ENCODE measurements around the gene MLYCD.

MLYCD gene

DNA sequence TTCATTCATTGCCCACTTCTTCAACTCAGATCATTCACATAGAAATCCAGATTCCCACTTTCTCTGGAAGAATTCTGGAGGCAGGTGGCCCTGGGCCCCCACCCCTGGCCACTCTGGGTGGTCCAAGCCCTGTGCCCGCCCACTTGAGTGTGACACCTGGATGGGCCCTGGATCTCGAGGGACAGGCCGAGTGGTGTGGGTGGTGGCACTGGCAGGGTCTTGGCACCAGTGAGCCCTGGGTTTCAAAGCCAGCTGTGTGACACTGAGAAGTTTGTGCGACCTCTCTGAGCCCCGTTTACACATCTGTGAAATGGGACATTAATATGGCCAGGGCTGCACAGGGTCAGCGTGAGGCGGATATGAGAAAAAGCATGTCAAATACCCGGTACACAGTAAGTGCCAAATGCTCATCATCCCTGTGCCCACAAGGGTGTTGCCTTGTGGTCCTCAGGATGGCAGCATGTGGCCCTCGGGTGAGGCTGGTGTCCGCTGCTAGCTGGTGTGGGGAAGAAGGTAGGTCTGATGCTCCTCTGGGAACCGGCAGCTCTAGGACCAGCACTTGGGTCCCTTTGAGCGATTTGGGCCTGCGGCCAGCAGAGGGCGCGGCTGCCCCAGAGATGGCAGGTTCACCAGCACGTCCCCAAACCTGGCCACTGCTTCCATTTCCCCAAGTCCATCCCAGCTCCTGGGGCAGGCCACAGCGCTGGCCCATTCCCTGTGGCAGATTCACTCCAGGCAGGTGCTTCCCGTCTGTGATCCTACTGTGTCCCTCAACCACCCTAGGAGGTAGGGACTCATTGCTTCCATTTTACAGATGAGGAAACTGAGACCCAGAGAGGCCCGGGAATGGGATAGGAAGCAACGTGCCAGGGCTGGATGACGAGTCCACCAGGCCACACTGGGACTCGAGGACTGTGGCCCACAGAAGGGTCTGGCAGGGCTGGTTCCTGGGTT is 57.7 kb downstream of the MLYCD start:
- peak; percentile 79 for DNase-seq (ENCODE audit: low spot score)

DNA sequence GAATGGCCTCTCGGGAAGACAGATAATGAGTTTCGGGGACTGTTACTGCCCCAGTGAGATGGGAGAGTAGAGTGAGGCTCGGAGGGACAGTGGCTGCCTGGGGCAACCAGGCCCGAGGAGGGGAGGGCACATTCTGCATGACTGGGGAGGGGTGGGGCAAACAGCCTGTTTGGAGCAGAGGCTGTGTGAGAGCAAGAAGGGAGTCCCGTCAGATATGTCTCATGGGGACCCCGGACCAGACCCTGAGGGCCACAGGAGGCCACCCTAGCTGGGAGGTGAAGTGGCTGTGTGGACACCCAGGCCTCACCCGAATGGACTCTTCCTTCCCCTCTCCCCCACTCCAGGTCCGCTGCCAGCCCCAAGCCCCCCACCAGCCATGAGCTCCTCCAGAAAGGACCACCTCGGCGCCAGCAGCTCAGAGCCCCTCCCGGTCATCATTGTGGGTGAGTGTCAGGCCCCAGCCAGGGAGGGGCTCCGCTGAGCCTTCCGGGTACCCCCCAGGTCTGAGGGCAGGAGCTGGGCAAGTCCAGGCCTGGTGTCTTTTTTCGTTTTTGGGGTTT is 58.5 kb downstream of the MLYCD start:
- no peak for DNase-seq (ENCODE audit: low spot score)

DNA sequence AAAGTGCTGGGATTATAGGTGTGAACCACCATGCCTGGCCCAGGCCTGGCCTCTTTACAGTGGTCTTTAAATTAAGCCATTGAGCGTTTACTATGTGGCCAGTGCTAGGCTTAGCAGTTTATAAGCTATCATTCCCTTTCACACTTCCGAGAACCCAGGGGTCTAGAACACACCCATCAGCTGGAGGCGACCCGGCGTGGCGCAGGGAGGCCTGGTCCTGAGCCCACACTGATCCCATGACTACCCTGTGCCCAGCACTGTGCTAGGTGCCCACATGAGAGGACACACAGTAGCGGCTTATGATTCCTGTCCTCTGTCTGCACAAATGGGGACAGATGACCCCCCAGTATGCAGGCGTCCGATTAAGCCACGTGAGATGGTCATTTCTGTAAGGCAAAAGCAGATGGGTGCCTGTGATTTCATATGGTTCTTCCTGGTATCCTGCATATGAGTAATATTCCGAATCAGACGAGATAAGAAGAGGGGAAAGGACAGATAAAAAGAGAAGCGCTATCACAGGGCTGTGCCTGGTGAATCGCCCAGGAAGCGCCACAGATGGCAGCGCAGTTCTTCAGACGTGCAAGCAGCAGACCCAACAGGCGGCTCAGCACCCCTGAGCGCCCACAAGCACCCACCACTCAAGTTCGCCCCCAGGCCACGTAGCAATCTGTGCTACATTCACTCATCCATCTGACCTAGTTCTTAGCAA is 59.4 kb downstream of the MLYCD start:
- DNase-seq (ENCODE audit: low spot score): no peak

DNA sequence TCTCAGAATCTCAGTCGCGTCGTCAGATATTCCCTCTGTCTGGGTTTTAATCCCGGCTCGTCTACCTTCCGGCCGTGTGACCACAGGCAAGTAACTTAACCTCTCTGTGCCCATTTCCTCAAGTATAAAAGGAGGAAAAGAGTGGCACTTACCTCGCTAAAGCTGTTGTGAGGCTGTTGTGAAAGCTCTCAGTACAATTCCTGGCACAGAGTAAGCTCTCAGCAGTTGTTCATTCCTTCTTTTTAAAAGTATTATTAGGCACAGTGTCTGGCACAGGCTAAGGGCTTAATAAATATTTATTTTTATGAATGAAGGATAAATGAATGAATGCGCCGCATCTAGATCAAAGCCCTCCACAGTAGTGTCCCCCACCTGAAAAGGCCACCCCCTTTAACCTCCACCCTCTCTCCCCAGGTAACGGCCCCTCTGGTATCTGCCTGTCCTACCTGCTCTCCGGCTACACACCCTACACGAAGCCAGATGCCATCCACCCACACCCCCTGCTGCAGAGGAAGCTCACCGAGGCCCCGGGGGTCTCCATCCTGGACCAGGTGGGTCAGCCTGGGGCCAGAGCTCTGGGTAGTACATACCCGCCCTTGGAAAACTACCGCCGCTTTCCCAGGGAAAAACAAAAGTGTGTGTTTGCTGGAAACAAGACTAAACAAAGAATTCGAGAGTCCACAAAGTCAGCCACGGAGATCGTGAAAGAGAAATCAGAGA is 60.1 kb downstream of the MLYCD start:
- no peak for DNase-seq (ENCODE audit: low spot score)

DNA sequence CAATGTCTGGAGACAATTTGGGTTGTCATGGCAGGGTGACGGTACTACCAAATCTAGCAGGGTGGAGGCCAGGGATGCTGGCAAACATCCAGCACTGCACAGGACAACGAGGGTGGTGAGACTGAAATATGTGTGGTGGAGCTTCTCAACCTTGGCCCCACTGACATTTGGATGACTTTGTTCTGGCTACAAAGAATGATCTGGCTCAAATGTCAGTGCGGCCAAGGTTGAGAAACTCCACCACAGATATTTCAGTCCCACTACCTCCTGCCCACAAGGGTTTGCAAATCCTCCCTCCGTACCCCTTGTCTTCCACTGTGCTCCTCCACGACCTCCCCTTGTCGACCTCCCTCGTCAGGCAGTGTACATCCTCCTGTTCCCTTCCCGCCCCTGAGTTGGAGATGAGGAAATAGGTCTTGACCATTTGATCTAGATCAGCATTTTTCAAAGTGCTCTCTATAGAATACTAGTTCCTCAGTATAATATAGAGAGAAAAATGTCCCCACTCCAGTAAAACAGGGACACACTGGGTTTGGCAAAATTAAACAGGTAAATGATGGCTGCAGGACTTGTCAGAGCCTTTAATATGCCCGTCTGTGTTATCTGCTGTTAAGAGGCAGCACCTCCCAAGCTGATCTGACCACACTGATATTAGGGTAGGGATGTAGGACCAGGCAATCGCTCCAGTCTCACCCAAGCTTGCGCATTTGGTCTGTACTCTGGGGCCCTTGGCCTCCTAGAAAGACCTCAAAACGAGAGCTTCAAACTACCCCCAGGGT is 60.9 kb downstream of the MLYCD start:
- DNase-seq (ENCODE audit: low spot score): no peak

DNA sequence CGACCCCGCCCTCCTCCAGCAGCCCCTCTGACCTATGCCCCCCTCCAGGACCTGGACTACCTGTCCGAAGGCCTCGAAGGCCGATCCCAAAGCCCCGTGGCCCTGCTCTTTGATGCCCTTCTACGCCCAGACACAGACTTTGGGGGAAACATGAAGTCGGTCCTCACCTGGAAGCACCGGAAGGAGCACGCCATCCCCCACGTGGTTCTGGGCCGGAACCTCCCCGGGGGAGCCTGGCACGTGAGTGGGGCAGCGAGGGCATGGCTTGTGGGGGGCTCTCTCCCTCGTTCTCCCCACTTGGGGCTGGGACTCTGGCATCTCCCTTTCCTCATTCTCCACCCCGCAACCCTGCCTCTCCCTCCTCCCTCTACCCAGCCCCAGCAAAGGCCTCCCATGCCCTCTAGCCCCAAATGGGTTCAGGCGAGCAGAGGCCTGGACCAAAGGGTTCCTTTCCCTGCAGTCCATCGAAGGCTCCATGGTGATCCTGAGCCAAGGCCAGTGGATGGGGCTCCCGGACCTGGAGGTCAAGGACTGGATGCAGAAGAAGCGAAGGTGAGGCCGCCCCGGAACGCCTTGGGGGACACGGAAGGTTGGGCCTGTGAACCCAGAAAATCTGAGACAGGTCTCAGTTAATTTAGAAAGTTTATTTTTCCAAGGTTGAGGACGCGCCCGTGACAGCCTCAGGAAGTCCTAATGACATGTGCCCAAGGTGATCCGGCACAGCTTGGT is 61.8 kb downstream of the MLYCD start:
- DNase-seq (ENCODE audit: low spot score): no peak

DNA sequence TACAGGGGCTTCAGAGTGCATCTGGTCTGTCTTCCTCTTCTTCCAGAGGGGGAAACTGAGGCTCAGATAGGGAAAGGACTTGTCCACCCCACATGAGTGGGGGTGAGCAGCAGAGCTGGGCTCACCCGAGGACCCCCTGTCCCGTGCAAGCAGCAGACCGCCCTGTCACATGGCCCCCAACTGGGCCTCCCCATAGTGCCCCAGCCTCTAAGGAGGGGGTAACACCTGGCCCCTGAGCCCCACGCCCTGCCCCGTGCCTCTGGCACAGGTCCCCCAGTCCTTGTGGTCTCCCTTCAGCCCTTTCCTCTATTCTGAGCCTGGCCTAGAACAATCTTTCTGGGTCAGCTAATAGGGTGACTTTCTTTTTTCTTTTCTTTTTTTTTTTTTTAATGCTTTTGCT is 62.7 kb downstream of the MLYCD start:
- DNase-seq (ENCODE audit: low spot score): no peak

DNA sequence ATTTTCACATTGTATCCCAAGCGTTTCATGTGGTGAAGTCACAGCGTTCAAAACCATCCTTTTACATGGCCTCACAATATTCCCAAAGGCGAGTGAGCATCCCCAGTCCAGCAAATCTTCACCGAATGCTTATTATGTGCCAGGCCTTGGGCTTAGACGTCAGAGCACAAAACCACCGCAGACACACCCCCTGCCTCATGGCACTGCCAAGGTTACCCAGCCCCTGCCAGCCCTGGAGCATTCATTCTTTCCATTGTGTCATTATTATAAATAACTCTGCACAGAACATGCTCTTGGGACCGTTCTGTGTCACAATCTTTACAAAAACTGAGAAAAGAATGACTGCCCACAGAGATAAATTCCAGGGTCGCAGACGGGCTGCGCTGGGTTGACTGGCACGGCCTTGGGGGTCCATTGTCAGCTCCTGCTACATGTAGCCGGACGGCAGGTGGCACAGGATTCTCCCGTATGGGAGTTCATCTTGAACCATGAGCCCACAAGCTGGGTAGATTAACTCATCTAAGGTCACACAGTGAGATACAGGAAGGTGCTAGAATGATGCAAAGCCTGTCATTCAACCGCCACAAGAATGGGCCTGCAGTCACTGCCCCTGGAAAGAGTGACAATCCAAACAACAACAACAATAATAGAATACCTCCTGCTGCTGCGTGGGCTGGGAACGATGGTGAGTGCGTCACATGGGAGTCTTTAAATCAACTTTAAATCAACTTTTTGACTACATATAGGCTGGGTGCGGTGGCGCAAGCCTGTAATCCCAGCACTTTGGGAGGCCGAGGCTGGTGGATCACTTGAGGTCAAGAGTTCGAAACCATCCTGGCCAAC is 64.6 kb downstream of the MLYCD start:
- DNase-seq (ENCODE audit: low spot score): no peak

DNA sequence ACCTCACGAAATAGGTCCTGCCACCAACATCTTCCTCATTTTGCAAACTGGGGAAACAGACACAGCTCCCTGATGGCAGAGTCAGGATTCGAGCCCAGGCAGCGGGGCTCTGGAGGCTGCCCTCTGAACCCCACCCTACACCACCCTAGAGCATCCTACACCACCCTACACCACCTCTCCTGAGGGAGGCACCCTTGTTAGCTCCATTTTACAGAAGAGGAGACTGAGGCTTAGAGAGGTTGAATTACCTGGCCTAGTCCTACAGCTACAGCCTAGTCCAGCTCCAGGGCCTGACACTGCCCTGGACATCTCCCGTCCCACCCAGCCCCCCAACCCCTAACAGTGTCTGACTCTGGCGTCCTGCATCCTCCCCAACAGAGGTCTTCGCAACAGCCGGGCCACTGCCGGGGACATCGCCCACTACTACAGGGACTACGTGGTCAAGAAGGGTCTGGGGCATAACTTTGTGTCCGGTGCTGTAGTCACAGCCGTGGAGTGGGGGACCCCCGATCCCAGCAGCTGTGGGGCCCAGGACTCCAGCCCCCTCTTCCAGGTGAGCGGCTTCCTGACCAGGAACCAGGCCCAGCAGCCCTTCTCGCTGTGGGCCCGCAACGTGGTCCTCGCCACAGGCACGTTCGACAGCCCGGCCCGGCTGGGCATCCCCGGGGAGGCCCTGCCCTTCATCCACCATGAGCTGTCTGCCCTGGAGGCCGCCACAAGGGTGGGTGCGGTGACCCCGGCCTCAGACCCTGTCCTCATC is 65.9 kb downstream of the MLYCD start:
- no peak for DNase-seq (ENCODE audit: low spot score)

DNA sequence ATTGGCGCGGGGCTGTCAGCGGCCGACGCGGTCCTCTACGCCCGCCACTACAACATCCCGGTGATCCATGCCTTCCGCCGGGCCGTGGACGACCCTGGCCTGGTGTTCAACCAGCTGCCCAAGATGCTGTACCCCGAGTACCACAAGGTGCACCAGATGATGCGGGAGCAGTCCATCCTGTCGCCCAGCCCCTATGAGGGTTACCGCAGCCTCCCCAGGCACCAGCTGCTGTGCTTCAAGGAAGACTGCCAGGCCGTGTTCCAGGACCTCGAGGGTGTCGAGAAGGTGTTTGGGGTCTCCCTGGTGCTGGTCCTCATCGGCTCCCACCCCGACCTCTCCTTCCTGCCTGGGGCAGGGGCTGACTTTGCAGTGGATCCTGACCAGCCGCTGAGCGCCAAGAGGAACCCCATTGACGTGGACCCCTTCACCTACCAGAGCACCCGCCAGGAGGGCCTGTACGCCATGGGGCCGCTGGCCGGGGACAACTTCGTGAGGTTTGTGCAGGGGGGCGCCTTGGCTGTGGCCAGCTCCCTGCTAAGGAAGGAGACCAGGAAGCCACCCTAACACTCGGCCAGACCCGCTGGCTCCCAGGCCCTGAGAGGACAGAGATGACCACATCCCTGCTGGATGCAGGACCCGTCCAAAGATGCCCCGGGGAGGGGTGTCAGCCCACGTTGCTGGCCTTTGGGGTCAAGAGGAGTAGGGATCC is 66.7 kb downstream of the MLYCD start:
- no peak for DNase-seq (ENCODE audit: low spot score)

DNA sequence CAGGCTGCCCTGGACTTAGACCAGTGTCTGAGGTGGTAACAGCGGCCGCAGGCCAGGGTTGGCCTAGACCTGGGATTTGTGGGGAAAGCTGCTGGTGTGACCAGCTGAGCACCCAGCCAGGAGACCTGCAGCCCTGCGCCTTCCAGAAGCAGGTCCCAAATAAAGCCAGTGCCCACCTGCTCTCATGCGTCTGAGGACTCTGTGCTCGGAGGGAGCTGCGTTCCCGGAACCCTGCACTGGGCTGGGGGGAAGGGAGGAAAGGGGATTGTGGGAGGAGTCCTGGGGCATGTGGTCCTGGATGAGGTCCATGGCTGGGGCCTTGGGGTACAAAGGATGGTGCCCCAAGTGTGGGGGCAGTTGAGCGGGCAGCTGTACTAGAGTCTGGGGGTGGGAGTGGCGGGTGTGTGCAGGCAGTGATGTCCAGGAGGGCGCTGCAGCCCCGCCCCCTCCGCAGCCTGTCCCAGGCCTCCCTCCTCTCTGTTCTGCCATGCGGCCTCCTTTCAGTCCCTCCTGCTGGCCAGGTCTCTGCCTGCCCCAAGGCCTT is 67.3 kb downstream of the MLYCD start:
- DNase-seq (ENCODE audit: low spot score): no peak

DNA sequence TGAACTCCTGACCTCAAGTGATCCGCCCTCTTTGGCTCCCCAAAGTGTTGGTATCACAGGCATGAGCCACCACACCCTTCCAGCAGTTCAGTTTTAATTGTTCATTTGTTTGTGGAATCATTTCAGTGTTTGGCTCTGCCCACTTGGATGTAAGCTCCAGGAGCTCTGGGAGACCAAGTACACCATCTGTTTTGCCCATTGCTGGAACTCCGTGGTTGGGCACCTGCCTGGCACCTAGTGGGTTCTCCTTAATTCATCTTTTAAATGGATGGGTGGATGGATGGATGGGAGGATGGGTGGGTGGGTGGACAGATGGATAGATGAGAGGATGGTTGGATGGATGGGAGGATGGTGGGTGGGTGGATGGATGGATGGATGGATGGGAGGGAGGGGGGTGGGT is 68.2 kb downstream of the MLYCD start:
- no peak for DNase-seq (ENCODE audit: low spot score)

DNA sequence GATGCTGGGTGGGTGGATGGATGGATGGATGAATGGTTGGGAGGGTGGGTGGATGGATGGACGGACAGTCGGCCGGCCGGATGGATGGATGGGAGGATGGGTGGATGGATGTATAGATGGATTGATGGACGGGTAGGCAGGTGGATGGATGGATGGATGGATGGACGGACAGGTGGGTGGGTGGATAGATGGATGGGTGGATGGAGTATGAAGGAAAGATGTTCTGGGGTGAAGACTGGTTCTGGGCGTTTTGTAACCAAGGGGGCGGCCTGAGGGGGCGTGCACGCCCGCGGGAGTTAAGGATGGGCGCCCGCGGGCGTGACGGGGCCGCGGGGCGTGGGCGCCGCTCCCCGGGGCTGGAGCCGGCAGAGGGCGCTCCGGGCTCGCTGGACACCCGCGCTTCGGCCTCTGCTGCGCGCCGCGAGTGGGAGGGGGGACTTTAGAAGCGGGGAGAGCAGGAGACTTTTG is 69.0 kb downstream of the MLYCD start, which contains the start of gene NECAB2:
TSS of gene NECAB2 (plus strand) at position 407 of the 468 bp plus-strand sequence. CDS start 405 bp downstream, outside the sequence.
- no peak for DNase-seq (ENCODE audit: low spot score)

DNA sequence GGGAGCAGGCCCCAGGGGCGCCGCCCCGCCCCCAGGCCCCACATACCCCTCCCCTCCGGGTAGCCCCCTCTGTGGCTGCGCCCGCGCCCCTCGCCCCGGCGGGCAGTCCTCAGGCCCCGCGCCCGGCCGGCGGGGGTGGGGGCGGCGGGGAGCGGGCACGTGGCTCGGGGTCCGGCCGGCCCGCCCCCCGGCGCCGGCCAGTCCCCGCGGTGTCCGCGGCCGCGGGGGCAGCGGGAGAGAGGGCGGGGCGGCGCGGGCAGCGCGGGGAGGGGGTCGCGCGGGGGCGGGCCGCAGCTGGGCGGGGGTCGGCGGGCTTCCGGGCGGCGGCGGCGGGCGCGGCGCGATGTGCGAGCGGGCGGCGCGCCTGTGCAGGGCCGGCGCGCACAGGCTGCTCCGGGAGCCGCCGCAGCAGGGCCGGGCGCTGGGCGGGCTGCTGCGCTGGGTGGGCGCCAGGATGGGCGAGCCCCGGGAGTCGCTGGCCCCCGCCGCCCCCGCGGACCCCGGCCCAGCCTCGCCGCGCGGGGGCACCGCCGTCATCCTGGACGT is 69.5 kb downstream of the MLYCD start:
- DNase-seq (ENCODE audit: low spot score): no peak

DNA sequence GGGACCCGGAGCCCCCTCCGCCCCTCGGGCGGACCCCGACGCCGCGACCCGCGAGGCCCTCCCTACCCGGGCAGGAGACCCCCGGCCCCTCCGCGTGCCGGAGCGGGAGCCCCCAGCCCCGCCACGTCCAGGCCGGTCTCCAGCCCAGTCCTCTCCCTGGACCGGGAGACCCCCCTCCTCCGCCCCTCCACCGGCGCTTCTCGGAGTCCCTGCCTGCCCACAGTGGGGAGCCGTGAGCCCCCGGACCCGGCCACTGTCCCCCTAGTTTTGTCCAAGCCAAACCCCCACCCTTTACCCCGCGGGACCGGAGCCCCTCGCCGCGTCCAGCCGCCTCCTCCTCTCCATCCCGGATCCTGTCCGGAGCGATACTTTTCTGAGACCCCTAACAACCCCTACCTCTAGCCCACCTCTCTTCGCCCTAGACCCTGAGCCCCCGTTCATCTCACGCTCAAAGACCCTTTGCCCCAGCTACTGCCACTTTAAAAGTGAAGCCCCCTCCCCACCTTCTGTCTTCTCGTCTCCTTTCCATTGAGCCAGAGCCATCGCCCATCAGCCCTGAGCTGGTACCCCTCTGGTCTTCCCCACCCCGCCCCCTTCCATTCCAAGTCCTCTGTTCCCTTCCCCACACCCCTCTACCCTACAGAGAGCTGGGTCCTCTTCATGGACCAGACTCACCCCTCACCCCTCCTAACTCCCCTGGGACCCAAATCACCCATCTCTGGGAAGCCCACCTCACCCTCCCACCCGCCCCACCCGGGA is 70.2 kb downstream of the MLYCD start:
- DNase-seq (ENCODE audit: low spot score): no peak

DNA sequence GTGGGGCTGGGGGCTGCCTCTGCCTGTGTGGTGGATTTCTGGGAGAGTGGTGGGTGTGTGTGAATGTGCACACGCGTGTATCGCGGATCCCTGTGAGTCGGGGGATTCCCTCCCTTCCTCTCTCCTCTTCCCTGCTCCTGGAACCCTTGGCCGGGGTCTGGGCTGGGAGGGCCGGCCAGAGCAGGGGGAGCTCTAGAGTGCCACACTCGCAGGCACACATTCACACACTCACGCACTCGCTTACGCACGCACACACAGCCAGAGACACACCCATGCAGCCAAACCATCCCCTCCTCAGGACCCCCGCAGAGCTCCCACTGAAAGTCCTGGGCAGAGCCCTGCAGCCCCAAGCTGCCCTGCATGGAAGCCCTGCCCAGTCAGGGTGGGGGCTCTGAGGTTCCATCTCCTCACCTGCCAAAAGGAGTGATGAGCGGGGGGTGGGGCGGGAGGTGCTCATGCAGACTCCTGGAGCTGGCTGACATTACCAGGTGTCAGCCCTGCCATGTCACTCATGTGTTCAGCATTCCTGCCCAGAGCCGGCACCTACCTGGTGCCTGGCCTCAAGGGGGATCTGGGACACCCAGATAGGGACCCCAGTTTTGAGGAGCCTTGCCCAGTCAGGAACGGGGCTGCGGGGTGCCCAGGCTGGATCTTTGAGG is 71.0 kb downstream of the MLYCD start:
- DNase-seq (ENCODE audit: low spot score): no peak

All from NAMALWA (cell line).